Measurements from ENCODE around the gene TMEM165.
A peak's percentile ranks its signal among the peaks of the same experiment; 100 is the strongest.

Gene TMEM165

GRCh38 chr4:55410431-55410830, 14.7 kb downstream of the TMEM165 start:
- TF ChIP-seq CTCF (conservative IDR thresholded peaks at IDR 0.05; ENCODE audit: low read depth, low read length): no peak
- no peak overlapping the region for H3K4me3 ChIP-seq (ENCODE audit: low read depth, low read length)
- DNase-seq (ENCODE audit: low read depth): no peak

GRCh38 chr4:55411621-55412020, 15.9 kb downstream of the TMEM165 start:
- TF ChIP-seq CTCF (conservative IDR thresholded peaks at IDR 0.05; ENCODE audit: low read depth, low read length): no peak
- DNase-seq (ENCODE audit: low read depth): no peak
- H3K4me3 ChIP-seq (ENCODE audit: low read depth, low read length): no peak overlapping the region

GRCh38 chr4:55416176-55416575, 20.4 kb downstream of the TMEM165 start:
- no peak for TF ChIP-seq CTCF (conservative IDR thresholded peaks at IDR 0.05; ENCODE audit: low read depth, low read length)

GRCh38 chr4:55424791-55425190, 29.0 kb downstream of the TMEM165 start:
- no peak for TF ChIP-seq CTCF (conservative IDR thresholded peaks at IDR 0.05; ENCODE audit: low read depth, low read length)
- H3K4me3 ChIP-seq (ENCODE audit: low read depth, low read length): no peak overlapping the region
- DNase-seq (ENCODE audit: low read depth): no peak

More at GRCh38 chr4:55416176-55416575, 20.4 kb downstream of the TMEM165 start:
- no peak for DNase-seq (ENCODE audit: low read depth)
- no peak overlapping the region for H3K4me3 ChIP-seq (ENCODE audit: low read depth, low read length)

GRCh38 chr4:55431710-55432336, 36.1 kb downstream of the TMEM165 start:
- no peak for TF ChIP-seq CTCF (conservative IDR thresholded peaks at IDR 0.05; ENCODE audit: low read depth, low read length)
- no peak for DNase-seq (ENCODE audit: low read depth)
- H3K4me3 ChIP-seq (ENCODE audit: low read depth, low read length): no peak overlapping the region

GRCh38 chr4:55435141-55435841, 39.5 kb downstream of the TMEM165 start:
- peak; percentile 75 for DNase-seq (ENCODE audit: low read depth)
- peak; percentile 62 for TF ChIP-seq CTCF (conservative IDR thresholded peaks at IDR 0.05; ENCODE audit: low read depth, low read length)
- H3K4me3 ChIP-seq (ENCODE audit: low read depth, low read length): no peak overlapping the region

DNA sequence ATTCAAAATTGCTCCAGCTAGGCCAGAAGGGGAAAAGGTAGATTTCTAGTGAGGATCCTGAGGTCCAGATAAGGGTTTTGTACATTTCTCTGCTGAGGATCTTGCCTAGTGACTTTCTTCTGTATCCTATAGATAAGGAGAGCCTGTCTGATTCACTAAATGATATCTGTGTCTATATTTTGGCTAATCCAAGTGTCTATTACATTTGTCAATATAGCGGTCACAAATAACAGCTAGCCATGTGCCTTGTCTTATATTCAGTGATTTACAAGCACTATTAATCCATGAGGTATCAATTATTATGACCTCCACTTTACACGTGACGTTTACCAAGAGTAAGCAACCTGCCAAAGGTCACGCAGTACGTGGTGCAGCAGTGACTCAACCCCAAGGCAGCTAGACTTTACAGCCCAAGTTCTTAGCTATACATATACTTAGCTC, 41.6 kb downstream of the TMEM165 start:
- H3K4me3 ChIP-seq (ENCODE audit: low read depth, low read length): no peak overlapping the region
- peak; percentile 73 for DNase-seq (ENCODE audit: low read depth)
- TF ChIP-seq CTCF (conservative IDR thresholded peaks at IDR 0.05; ENCODE audit: low read depth, low read length): no peak

All from choroid plexus epithelial cell (primary cell).